H4 (cell line): Measurements from ENCODE around the gene ALDH8A1. TPM values are rescaled to one million over a fixed set of nuclear protein-coding genes. Genes with fewer than 3 reads are reported as not detected.

Experiments used
- DNase-seq: peaks from one replicate; pipeline ENCODE4 v3.0.0-alpha.2; 2015; ENCODE audit warnings: low spot score
- total RNA-seq: library from RNA; depleted of rRNA; stranded (reverse); fragments of >200 nt; shearing (Covaris generic); gene quantifications from 2 replicates; pipeline ENCODE4 v1.2.3, GENCODE V29; 2014; rRNA removed

The ALDH8A1 gene, protein sequence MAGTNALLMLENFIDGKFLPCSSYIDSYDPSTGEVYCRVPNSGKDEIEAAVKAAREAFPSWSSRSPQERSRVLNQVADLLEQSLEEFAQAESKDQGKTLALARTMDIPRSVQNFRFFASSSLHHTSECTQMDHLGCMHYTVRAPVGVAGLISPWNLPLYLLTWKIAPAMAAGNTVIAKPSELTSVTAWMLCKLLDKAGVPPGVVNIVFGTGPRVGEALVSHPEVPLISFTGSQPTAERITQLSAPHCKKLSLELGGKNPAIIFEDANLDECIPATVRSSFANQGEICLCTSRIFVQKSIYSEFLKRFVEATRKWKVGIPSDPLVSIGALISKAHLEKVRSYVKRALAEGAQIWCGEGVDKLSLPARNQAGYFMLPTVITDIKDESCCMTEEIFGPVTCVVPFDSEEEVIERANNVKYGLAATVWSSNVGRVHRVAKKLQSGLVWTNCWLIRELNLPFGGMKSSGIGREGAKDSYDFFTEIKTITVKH
- total RNA-seq, result not detected in 2 replicates

DNA sequence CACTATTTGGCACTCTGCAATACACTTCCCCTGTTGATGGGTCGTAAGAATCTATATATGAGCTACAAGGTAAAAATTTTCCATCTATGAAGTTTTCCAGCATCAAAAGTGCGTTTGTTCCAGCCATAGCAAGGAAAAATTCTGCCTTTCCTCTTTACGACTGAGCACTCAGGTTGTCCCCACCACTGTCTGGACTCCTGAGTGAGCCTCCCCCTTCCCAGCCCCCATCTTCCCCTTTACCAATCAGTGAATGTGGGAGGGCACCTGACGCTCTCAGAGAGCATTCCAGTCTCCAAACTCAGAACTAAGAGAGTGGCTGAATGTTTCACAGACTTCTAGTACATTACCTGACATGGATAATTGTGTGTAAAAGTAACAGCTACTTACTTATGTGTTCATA lies at the start of gene ALDH8A1:
Gene ALDH8A1 (minus strand): TSS at position 175 of the 400 bp plus-strand sequence. CDS start 48 bp downstream, at position 127.
- no peak for DNase-seq

DNA sequence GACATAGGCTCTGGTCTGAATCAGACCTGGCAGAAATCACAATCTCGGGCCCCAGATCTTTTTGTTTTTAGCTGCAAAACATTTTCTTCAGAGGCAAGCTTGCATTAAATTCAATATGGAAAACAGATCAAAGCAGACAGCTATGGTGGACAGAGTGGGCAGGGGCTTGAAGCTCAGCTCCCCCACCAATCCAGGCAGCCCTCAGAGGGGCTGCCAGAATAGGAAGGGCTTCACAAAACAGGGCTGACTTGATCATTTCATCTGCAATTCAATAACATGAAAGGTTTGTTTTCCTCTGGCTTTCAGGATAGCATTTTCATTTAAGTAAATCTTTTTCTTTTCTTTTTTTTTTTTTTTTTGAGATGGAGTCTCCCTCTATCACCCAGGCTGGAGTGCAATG lies 49.2 kb upstream of the ALDH8A1 start:
- DNase-seq, result no peak

DNA sequence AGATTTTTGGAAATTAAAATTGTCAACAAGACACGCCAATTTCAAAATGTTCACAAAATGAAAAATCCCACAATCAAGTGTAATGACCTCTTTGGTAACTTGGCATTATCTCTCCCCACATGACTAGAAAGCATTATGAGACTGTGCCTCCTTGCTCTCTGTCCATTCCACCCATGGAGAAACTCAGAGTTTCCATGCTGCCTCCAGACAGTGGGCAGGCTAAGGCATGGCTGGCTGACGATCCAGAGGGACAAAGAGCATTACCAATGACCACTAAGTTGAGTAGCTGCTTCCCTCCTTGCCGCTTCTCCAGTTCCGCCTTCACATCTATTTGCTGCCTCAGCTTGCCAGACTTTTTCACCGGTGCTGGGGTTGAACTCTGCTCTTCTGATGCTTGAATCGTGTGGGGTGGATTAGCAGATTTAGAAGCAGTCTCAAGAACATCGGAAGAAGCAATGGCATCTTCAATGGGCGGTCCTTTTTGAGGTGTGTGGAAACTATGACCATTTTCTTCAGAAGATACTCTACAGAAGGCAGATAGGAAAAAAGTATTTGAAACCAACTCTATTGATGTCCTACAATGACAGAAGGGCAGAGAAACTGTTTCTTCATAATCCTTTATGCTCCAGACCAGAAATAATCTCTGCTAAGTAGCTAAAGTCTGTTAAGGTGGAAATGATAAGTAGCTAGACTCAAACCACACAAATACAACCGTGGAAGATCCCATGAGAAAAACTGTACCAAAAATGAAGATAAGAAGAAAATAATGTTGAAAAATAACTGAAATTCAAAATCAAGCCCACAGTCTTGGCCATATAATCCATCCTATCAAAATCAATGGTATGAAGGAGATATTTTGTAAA lies 47.5 kb upstream of the ALDH8A1 start:
- DNase-seq, result no peak

DNA sequence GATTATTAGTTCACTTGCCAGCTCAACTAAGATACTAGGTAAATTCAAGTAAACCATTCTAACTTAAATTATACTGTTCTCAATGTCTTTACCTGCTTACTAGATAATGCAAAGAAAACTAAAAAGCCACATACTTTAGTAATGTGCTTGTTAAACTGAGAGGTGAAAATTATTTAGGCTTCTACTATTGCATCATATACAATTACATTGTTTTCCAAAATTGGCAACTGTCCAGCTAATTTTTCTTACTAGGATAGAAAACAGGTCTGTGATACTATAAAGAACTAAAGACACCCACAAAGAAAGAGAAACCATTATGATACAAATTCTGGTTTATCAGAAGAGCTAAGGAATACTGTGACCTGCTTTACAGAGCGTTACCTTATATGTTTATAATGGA lies 45.6 kb upstream of the ALDH8A1 start:
- DNase-seq, result no peak

DNA sequence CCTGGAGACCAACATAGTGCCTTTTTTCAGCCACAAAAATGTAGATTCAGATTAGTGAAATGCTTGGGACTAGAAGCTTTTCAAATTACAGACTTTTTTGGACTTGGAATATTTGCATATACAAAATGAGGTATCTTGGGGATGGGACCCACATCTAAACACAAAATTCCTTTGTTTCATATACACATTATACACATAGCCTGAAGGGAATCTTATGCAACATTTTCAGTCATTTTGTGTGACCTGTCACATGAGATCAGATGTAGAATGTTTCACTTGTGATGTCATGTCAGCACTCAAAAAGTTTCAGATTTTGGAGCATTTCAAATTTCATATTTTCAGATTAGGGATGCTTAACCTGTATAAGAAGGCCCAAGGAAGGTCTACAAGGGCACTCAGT lies 44.5 kb upstream of the ALDH8A1 start:
- no peak for DNase-seq

DNA sequence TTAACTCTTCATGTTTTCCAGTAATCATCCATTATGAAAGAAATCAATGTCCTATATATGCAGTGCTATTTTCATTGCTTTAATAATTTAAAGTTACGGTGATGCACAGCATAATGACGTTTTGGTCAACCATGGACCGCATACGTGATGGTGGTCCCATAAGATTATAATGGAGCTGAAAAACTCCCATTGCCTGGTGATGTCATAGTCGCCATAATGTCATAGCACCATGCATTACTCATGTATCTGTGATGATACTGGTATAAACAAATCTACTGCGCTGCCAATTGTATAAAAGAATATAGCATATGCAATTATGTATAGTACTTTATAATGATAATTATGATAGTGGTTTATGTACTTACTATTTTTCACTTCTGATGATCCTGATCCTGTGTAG lies 42.3 kb upstream of the ALDH8A1 start:
- DNase-seq, result no peak

DNA sequence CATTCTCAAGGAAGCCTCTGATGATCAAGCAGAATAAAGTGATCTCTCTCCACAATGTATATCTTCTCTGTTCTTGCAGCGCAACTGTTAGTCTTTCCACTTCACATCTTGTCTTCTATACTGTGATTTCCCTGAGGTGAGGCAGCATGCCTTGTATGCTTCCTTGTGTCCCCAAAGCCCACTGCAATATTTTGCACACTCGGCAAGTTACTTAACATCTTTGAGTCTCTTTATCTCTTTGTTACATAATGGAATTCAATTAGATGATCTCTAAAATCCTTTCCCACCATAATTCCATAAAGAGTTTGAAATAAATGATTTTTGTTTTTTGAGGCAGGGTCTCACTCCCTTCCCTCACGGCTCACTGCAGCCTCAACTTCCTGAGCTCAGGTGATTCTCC lies 40.4 kb upstream of the ALDH8A1 start:
- DNase-seq, result no peak

DNA sequence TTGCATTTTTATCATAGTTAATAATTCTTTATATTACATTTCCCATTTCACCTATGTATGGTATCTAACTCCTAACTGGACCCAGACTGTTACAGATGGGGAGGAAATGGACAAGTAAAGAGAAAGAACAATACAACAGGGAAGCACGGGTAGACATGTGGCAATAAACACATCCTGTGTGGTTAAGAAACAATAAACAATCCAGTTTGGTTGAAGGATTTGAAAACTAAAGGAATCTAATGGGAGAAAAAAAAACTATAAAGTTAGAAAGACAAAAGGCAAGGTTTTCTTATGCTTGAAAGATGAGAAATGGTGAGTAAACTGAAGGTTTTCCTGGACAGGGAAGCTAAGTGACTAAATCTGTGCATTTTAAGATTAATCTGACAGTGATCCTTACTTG lies 34.9 kb upstream of the ALDH8A1 start:
- DNase-seq, result peak; percentile 54

DNA sequence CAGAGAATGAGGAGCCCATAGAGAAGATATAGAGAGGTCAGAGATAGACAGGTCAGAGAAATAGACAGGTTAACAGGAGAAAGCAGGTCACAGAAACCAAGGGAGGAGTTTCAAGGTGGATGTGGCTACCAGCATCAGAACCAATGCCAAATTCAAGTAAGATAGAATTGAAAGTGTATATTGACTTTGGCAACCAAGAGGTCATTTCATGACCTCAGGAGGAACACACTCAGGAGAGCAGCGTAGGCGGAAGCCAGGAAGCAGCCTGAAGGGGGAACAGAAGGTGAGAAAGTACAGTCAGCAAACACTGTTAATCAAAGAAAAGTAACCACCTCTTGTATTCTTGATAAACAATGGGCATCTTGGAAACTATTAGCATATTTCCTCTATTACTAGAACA lies 33.9 kb upstream of the ALDH8A1 start:
- DNase-seq, result no peak

DNA sequence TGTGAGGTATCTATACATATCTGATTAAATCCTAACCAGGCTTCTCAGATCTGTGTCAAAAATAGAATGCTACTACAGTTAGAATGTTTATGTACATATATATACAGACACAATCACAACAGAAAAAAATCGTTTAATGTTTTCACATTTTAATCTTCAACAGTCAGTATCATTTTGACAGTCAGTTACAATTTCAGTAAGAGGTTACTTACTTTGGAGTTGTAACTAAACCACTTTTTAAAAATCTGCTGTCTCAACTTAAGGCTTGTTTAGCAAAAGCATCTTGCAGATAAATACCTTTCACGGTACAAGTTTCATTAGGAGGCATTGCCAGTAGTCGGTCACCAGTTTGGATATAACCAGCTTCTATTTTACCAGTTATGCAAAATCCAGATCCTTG lies 32.3 kb upstream of the ALDH8A1 start:
- DNase-seq, result no peak

DNA sequence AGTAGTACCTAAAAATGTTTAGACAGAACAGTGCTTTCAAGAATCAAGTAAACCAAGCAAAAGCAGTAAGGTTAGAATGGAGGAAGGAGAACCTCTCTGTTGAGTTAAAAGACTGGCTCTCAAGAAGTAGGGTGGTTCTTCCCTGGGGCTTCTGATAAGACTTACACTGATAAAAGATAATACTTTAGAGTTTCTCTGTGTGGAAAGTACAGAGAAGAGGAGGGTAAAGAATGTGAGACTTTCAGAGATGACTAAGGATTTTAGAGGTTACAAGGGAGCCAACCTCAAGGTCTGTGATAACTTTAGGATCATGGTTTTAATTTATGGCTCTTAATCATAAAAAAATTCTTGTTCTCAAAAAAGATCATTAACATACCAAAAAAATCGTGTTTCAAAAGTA lies 30.9 kb upstream of the ALDH8A1 start:
- DNase-seq, result no peak

DNA sequence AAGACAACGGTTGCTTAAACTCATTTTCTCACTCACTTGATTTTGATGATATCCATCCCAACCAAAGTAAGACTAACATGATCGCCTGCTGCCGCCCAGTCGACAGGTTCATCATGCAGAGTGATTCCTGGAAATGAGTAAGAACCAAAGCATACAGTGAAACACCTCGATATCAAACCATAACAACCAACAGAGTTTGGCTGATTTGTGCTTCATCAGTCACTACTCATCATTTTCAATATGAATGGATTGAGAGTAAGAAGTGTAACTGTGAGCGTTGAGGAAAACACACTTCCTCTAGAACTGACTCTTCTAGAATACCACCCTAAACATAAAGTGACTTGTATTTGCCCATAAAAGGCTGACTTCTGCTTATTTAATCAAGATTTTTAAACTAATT lies 29.2 kb upstream of the ALDH8A1 start:
- no peak for DNase-seq

DNA sequence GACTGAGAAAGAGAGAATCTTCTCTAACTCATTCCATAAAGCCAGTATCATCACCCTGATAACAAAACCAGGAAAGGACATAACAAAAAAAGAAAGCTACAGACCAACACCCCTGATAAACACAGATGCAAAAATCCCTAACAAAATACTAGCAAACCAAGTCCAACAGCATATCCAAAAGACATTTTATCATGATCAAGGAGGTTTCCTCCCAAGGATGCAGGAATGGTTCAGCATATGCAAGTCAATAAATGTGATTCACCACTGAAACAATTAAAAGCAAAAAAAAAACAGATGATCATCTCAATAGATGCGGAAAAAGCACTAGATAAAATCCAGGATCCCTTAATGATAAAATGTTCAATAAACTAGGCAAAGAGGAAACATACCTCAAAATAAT lies 24.5 kb upstream of the ALDH8A1 start:
- DNase-seq, result no peak

DNA sequence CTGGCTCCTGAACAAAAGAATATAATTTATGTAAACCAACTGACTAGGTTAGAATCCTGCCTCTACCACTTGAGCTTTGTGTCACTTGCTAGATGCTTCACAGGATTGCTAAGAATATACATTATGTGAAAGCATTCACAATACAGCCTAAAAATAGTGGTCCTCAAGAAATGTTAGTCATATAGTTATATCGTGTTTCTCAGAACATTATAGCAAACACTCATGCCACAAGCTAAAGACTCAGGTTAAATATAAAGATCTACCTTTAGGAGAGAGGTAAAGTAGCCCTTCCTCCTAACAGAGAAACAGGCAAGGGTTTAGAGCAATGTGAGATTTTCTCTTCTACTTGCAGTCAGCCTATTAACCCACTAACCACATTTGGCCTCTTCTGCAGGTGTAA lies 17.8 kb upstream of the ALDH8A1 start:
- no peak for DNase-seq

DNA sequence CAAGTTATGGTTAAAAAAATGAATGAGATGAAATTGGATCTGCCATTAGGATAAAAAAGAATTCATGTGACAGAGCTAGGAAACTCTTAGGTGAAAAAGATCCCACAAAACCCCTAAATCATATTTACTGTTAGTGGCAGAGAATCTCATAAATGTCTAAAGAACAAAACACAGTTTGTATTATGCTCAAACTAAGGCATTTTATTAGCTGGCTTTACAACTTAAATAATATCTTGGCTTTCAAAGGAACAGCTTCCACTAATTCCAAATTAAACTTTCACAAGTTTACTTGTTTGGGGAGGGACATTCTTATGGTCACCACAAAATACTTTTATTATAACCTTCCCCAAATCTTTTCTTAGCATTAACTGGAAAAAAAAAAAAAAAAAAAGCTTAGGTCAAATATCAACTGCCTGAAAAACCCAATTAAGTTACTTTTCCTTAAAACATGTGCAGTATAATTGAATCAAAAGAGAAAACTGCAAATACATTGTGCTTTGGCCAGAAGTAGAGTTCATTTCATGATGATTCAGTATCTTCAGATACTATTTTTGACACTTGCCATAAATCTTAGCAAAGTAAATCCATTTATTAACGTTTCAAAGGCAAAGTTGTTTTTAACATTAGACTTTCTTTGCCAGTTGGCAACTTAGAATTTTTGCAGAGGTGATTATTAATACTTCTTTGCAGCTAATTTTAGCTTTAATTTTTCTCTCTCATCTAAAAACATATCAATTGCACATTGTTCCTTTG lies 14.7 kb upstream of the ALDH8A1 start:
- DNase-seq, result no peak

DNA sequence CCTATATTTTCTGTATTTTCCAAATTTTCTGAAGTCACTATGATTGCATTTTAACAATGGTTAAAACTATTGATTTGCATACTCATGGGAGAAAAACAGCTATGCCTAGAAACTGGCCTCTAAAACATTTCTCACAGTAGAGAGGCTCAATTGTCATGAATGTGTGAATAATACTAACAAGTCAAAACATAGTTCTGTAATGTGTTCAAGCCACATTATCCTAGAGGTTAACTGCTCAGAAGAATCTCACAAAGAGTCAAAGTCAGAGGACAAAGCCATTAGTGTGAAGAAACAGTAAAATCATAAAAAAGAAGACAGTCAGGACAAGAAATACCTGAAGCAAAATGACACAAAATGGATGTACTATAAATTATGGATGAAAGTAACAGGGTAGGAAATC lies 12.5 kb upstream of the ALDH8A1 start:
- no peak for DNase-seq

DNA sequence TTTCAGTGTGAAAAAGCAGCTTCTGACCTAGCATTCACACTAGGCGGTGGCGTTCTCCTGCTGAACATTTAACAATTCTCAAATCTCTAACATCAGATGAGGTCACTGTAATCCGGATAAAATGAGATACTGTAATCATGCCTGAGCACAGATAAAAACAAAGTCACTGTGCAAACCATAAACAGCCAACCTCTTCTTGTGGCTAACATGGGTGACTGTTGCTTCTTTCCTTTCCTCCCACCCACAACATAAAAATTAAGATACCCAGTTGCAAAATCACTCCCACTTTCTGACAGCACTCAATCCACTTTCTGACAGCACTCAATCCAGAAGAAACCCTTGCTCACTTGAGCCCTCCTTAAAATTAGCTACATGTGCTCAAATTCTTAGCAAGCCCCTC lies 11.5 kb upstream of the ALDH8A1 start:
- no peak for DNase-seq

DNA sequence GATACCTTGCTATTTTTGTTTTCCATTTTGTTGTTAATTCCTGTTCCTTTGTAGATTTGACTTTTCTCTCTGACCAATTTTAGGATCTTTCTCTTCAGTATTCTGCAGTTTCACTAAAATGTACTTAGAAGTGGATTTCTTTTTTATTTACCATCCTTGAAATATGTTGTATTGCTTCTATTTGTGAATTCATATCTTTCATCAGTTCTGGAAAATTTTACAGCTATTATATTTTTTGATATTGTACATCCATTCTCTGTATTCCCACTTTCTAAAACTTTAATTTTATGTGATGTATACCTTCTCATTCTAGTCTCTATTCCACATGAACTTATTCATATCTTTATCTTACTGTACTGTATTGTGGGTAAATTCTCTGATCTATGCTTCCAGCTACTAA lies 9.7 kb upstream of the ALDH8A1 start:
- DNase-seq, result no peak

DNA sequence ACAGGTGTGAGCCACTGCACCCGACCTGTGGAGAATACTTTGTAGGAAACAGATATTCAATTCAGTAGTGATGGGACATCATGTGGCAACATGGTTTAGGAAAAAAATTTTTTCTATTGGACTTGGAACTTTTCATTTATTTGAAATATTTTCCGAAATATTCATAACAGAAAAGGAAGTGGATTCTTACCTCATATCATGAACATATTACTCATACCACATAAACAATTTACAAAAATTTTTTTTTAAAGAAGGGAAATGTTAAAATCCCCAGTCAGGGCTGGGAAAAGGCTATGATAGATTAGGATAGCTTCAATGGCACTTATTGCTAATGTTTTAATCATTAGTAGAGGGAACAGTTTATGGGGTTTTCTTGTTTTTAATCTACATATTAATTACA lies 6.8 kb upstream of the ALDH8A1 start:
- DNase-seq, result no peak

DNA sequence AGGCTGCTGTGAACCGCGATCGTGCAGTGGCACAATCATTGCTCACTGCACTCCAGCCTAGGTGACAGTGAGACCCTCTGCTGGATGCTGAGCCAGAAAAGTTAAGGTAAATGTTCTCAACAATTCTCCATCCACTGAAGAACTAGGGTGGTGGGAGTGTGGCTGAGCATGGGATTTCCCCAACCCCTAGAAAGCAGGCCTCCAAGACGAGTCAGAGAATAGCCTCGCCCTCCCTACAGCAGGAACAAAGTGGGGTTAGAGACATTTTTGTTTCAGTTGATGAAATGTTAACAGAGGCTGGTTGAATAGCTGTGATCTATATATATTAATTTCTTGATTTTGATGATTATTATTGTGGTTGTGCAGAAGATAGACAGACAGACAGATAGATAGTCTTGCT lies 6.1 kb upstream of the ALDH8A1 start:
- no peak for DNase-seq

DNA sequence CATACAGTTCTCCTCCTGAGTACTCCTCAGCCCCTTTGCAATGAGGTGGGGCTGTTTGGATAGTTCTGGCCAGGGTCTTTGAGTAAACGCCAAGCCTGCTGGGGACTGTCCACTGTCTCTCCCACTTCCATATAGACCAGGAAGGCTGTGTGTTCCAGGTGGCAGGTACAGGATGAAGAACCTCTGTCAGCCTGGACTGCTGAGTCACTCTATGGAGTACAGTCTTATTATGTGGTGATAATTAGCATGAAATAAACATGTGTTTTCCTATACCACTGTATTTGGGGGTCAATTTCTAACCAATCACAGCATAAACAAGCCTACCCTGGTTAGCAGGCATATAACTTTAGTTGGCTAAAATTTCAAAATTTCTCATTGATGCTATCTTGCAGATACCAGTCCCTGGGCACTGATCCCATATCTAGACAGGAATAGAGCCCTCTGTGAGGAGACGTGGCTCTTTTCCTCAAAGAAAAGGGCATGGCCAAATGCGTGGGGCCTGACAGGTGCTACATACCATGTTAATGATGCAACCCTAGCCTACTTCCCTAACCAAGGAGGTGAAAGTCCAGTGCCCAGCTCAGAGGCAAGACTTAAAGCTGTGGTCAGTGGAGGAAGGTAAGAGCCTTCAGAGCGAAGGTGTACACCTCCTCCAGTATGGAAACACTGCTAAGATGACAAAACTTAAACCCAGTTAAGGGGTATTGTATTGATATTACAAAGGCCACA lies 4.5 kb upstream of the ALDH8A1 start:
- DNase-seq, result no peak
